Osteocyte (in vitro differentiated cells): ENCODE measurements around the gene CTNNB1. TPM values are rescaled to one million over a fixed set of nuclear protein-coding genes. Genes with fewer than 3 reads are reported as not detected.
"Not testable (repeated sequence)": the region's sequence is repeated elsewhere in the genome, so short reads cannot be mapped to it uniquely, and the experiment has no call there.

Source experiments
- DNase-seq: peaks from one replicate; pipeline ENCODE4 v3.0.0; 2021; ENCODE audit warnings: mixed read lengths; ENCODE audit not compliant: unreplicated experiment; ENCODE audit errors: extremely low spot score
- H3K27ac Mint-ChIP-seq: one replicate; pipeline ENCODE4 v1.8.0; 2021; ENCODE audit warnings: mild to moderate bottlenecking, mixed read lengths; ENCODE audit not compliant: unreplicated experiment
- H3K27me3 Mint-ChIP-seq: one replicate; pipeline ENCODE4 v1.8.0; 2021; ENCODE audit warnings: mixed read lengths; ENCODE audit not compliant: unreplicated experiment
- H3K36me3 Mint-ChIP-seq: one replicate; pipeline ENCODE4 v1.8.0; 2021; ENCODE audit warnings: mixed read lengths; ENCODE audit not compliant: unreplicated experiment
- H3K4me1 Mint-ChIP-seq: one replicate; pipeline ENCODE4 v1.8.0; 2021; ENCODE audit warnings: mixed read lengths; ENCODE audit not compliant: unreplicated experiment
- H3K4me3 Mint-ChIP-seq: one replicate; pipeline ENCODE4 v1.8.0; 2021; ENCODE audit warnings: mild to moderate bottlenecking, moderate library complexity, mixed read lengths; ENCODE audit not compliant: unreplicated experiment
- H3K9me3 Mint-ChIP-seq: one replicate; pipeline ENCODE4 v1.8.0; 2021; ENCODE audit warnings: mixed read lengths; ENCODE audit not compliant: unreplicated experiment
- total RNA-seq: library from RNA; stranded (reverse); gene quantifications from 2 replicates; pipeline ENCODE4 v1.2.1, GENCODE V29; 2021
- TF ChIP-seq, protein P1 (sequence below): fragments of 200-600 bp; sonication (generic); IDR thresholded peaks from 2 replicates; pipeline ENCODE4 v1.5.0; 2021; ENCODE audit warnings: antibody characterized with exemption, mild to moderate bottlenecking, moderate library complexity

The CTNNB1 gene
- total RNA-seq, 1 donor from 2014 or later: 339 TPM

DNA sequence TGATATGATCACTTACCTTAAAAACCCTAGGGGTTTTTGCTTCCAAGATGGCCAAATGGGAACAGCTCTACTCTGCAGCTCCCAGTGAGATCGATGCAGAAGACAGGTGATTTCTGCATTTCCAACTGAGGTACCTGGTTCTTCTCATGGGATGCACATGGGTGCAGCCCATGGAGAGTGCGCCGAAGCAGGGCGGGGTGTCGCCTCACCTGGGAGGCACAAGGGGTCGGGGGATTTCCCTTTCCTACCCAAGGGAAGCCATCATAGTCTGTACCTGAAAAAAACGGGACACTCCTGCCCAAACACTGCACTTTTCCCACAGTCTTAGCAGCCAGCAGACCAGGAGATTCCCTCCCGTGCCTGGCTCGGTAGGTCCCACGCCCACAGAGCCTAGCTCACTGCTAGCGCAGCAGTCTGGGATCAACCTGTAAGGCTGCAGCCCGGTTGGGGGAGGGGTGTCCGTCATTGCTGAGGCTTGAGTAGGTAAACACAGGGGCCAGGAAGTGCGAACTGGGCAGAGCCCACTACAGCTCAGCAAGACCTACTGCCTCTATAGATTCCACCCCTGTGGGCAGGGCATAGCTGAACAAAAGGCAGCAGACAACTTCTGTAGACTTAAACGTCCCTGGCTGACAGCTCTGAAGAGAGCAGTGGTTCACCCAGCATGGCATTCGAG lies 78.6 kb downstream of the CTNNB1 start:
- Mint-ChIP-seq H3K9me3 (no peaks in the 10 kb centered on the region), H3K27ac (no peak overlapping the region), H3K4me1 (no peaks in the 10 kb centered on the region), H3K36me3 (no peaks in the 10 kb centered on the region), H3K27me3 (peaks cover 13% of the 10 kb centered on the region), H3K4me3 (no peak overlapping the region)
- DNase-seq: no peak
- TF ChIP-seq, protein P1, sequence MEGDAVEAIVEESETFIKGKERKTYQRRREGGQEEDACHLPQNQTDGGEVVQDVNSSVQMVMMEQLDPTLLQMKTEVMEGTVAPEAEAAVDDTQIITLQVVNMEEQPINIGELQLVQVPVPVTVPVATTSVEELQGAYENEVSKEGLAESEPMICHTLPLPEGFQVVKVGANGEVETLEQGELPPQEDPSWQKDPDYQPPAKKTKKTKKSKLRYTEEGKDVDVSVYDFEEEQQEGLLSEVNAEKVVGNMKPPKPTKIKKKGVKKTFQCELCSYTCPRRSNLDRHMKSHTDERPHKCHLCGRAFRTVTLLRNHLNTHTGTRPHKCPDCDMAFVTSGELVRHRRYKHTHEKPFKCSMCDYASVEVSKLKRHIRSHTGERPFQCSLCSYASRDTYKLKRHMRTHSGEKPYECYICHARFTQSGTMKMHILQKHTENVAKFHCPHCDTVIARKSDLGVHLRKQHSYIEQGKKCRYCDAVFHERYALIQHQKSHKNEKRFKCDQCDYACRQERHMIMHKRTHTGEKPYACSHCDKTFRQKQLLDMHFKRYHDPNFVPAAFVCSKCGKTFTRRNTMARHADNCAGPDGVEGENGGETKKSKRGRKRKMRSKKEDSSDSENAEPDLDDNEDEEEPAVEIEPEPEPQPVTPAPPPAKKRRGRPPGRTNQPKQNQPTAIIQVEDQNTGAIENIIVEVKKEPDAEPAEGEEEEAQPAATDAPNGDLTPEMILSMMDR: no peak

DNA sequence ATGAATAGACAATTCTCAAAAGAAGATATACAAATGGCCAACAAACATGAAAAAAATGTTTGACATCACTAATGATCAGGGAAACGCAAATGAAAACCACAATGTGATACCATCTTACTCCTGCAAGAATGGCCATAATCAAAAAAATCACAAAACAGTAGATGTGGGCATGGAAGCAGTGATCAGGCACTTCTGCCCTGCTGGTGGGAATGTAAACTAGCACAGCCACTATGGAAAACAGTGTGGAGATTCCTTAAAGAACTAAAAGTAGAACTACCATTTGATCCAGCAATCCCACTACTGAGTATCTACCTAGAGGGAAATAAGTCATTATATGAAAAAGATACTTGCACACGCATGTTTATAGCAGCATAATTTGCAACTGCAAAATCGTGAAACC lies 85.6 kb downstream of the CTNNB1 start:
- not testable (repeated sequence) for H3K27ac Mint-ChIP-seq, H3K4me3 Mint-ChIP-seq, H3K9me3 Mint-ChIP-seq, DNase-seq, H3K27me3 Mint-ChIP-seq, H3K4me1 Mint-ChIP-seq, H3K36me3 Mint-ChIP-seq

DNA sequence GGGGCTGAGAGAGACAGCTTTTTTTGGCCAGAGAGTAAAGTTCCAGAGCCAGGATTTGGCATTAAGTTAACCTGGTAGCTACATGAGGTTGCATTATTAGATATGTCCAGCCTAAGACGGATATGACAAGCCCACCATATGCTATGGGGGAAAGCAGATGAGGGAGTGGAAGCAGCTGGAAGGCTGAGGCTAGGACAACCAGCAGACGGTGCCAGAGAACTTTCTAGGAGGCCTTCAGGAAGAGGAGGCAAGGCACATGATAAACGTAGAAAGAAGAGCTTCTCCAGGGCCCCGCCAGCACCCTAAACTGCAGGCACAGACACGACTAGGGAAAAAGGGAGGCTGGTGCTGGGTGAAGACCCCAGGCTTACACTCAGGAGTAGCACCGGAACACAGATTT lies 87.0 kb downstream of the CTNNB1 start:
- peaks cover 6% of the 10 kb centered on the region for H3K9me3 Mint-ChIP-seq
- H3K4me3 Mint-ChIP-seq: no peak overlapping the region
- TF ChIP-seq, protein P1: no peak
- H3K4me1 Mint-ChIP-seq: no peaks in the 10 kb centered on the region
- H3K27ac Mint-ChIP-seq: no peak overlapping the region
- DNase-seq: no peak
- no peaks in the 10 kb centered on the region for H3K36me3 Mint-ChIP-seq
- H3K27me3 Mint-ChIP-seq: no peaks in the 10 kb centered on the region

DNA sequence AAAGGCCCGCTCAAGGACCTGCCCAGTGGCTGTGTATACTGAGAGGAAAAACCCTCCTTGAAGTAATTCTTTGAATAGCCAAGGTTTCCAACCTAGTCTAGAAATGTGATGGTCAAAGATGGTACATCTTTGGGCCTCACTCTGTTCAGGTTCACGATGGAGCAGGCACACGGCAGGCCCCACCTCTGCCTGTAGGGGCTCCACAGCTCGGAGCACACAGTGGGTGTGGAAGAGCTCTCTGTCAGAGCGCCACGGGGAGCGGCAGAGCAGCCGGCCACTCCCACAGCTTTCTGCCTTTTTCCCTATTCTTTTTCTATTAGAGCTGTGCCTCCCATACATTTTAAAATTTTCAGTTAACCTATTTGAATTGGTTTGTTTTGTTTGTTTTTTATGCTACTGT lies 89.5 kb downstream of the CTNNB1 start:
- no peak for DNase-seq
- no peaks in the 10 kb centered on the region for H3K4me1 Mint-ChIP-seq
- no peaks in the 10 kb centered on the region for H3K36me3 Mint-ChIP-seq
- H3K27ac Mint-ChIP-seq: no peak overlapping the region
- H3K9me3 Mint-ChIP-seq: peaks cover 6% of the 10 kb centered on the region
- H3K27me3 Mint-ChIP-seq: no peaks in the 10 kb centered on the region
- TF ChIP-seq, protein P1: no peak
- H3K4me3 Mint-ChIP-seq: no peak overlapping the region
